SK-N-SH treated with all-trans-retinoic acid at 6 μM for 48 hours (cell line): Measurements from ENCODE around the gene MICALL2.

ENCODE experiments used
- ATAC-seq: fragments of 200-7000 bp; cut with Tn5 transposase; 3 replicates; pipeline ENCODE4 v1.9.1; 2020; ENCODE audit warnings: mild to moderate bottlenecking, moderate library complexity
- ARNTL ChIP-seq: fragments of 450-650 bp; formaldehyde crosslinking; IDR thresholded peaks from 2 replicates; pipeline ENCODE4 v1.5.0; 2020; ENCODE audit warnings: low read depth, mild to moderate bottlenecking, moderate library complexity, borderline replicate concordance
- BACH2 ChIP-seq: fragments of 250-450 bp; sonication (Bioruptor Pico); IDR thresholded peaks from 2 replicates; pipeline ENCODE4 v1.9.0; 2021; ENCODE audit warnings: mild to moderate bottlenecking, borderline replicate concordance
- CSDC2 ChIP-seq: fragments of 250-450 bp; sonication (Bioruptor Pico); IDR thresholded peaks from 2 replicates; pipeline ENCODE4 v1.5.0; 2020; ENCODE audit warnings: mild to moderate bottlenecking, moderate library complexity
- GLIS3 ChIP-seq: fragments of 250-450 bp; sonication (Bioruptor Pico); IDR thresholded peaks from 2 replicates; pipeline ENCODE4 v1.5.0; 2020; ENCODE audit warnings: mild to moderate bottlenecking, moderate library complexity
- ISL1 ChIP-seq: fragments of 250-450 bp; sonication (Bioruptor Pico); IDR thresholded peaks from 2 replicates; pipeline ENCODE4 v2.1.2; 2022; ENCODE audit warnings: mild to moderate bottlenecking, moderate library complexity
- OSR1 ChIP-seq: fragments of 250-450 bp; sonication (Bioruptor Pico); IDR thresholded peaks from 2 replicates; pipeline ENCODE4 v1.8.0; 2022; ENCODE audit warnings: moderate library complexity, mild to moderate bottlenecking, inconsistent platforms
- PPARA ChIP-seq: fragments of 250-450 bp; sonication (Bioruptor Pico); IDR thresholded peaks from 2 replicates; pipeline ENCODE4 v1.5.0; 2020; ENCODE audit warnings: mild to moderate bottlenecking, borderline replicate concordance
- RARB ChIP-seq: fragments of 250-450 bp; sonication (Bioruptor Pico); IDR thresholded peaks from 2 replicates; pipeline ENCODE4 v1.8.0; 2021; ENCODE audit warnings: mild to moderate bottlenecking, moderate library complexity
- SNAI2 ChIP-seq: fragments of 250-450 bp; sonication (Bioruptor Pico); IDR thresholded peaks from 2 replicates; pipeline ENCODE4 v1.5.0; 2020; ENCODE audit warnings: mild to moderate bottlenecking, moderate library complexity
- TCF4 ChIP-seq: fragments of 250-450 bp; sonication (Bioruptor Pico); IDR thresholded peaks from 2 replicates; pipeline ENCODE4 v1.8.0; 2021; ENCODE audit warnings: mild to moderate bottlenecking, moderate library complexity, borderline replicate concordance
- TOX ChIP-seq: fragments of 250-450 bp; sonication (Bioruptor Pico); IDR thresholded peaks from 2 replicates; pipeline ENCODE4 v1.8.0; 2021; ENCODE audit warnings: mild to moderate bottlenecking, moderate library complexity, borderline replicate concordance
- ZFP3 ChIP-seq: fragments of 250-450 bp; sonication (Bioruptor Pico); IDR thresholded peaks from 2 replicates; pipeline ENCODE4 v1.5.0; 2020; ENCODE audit warnings: mild to moderate bottlenecking, moderate library complexity
- ZFP30 ChIP-seq: fragments of 450-650 bp; formaldehyde crosslinking; IDR thresholded peaks from 2 replicates; pipeline ENCODE4 v1.5.0; 2022; ENCODE audit warnings: mild to moderate bottlenecking, moderate library complexity
- ZNF70 ChIP-seq: fragments of 450-650 bp; formaldehyde crosslinking; IDR thresholded peaks from 2 replicates; pipeline ENCODE4 v1.5.0; 2020; ENCODE audit warnings: mild to moderate bottlenecking, moderate library complexity
- ZNF8 ChIP-seq: fragments of 450-650 bp; formaldehyde crosslinking; IDR thresholded peaks from 2 replicates; pipeline ENCODE4 v1.5.0; 2020; ENCODE audit warnings: mild to moderate bottlenecking, moderate library complexity
- TF ChIP-seq, protein P1 (sequence below): fragments of 250-450 bp; sonication (Bioruptor Pico); IDR thresholded peaks from 2 replicates; pipeline ENCODE4 v1.5.0; 2020; ENCODE audit warnings: mild to moderate bottlenecking, moderate library complexity
- TF ChIP-seq, protein P2 (sequence below): fragments of 250-450 bp; sonication (Bioruptor Pico); IDR thresholded peaks from 2 replicates; pipeline ENCODE4 v1.5.1; 2020; ENCODE audit warnings: low read depth, mild to moderate bottlenecking, moderate library complexity
- TF ChIP-seq, protein P3 (sequence below): fragments of 250-450 bp; sonication (Bioruptor Pico); IDR thresholded peaks from 2 replicates; pipeline ENCODE4 v1.5.1; 2021; ENCODE audit warnings: mild to moderate bottlenecking, moderate library complexity
- TF ChIP-seq, protein P4 (sequence below): fragments of 250-450 bp; sonication (Bioruptor Pico); IDR thresholded peaks from 2 replicates; pipeline ENCODE4 v1.8.0; 2021; ENCODE audit warnings: low read depth, mild to moderate bottlenecking, moderate library complexity, borderline replicate concordance

Gene MICALL2

DNA sequence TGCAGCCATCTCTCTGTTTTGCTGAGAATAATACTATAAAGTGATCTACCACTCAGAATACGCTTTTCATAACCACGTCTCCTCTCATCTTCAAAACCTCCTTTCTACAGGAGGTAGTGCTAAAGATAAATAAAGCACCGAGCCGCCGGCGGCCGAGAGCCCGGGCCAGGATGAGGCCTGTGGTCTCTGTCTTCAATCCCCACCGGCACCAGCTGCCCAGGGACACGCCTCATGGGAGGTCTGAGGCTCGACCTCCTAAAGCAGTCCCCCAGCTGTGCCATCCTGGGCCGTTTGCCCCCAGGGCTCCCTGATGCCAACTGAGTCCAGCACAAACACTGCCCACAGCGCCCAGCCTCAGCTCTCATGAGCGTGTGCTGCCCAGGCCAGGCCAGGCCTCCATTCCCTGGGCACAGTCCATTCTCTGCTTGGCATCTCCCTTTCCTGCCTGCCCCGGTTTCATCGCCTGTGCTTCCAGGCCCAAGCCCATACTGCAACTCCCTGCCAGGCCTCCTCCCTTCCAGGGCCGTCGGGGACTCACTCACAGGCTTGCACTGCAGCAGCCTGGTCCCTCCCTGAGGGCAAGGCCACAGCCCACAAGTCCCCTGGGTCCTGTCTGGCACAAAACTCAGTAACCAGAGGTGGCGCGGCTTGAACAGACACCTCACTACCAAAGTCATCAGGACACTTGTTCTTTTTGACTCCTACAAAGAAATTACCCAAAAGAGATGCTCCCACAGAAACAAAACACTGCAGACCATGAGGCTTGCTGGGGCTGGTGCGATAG lies 42.4 kb upstream of the MICALL2 start:
- TF ChIP-seq, protein P1, sequence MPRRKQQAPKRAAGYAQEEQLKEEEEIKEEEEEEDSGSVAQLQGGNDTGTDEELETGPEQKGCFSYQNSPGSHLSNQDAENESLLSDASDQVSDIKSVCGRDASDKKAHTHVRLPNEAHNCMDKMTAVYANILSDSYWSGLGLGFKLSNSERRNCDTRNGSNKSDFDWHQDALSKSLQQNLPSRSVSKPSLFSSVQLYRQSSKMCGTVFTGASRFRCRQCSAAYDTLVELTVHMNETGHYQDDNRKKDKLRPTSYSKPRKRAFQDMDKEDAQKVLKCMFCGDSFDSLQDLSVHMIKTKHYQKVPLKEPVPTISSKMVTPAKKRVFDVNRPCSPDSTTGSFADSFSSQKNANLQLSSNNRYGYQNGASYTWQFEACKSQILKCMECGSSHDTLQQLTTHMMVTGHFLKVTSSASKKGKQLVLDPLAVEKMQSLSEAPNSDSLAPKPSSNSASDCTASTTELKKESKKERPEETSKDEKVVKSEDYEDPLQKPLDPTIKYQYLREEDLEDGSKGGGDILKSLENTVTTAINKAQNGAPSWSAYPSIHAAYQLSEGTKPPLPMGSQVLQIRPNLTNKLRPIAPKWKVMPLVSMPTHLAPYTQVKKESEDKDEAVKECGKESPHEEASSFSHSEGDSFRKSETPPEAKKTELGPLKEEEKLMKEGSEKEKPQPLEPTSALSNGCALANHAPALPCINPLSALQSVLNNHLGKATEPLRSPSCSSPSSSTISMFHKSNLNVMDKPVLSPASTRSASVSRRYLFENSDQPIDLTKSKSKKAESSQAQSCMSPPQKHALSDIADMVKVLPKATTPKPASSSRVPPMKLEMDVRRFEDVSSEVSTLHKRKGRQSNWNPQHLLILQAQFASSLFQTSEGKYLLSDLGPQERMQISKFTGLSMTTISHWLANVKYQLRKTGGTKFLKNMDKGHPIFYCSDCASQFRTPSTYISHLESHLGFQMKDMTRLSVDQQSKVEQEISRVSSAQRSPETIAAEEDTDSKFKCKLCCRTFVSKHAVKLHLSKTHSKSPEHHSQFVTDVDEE: no peak

DNA sequence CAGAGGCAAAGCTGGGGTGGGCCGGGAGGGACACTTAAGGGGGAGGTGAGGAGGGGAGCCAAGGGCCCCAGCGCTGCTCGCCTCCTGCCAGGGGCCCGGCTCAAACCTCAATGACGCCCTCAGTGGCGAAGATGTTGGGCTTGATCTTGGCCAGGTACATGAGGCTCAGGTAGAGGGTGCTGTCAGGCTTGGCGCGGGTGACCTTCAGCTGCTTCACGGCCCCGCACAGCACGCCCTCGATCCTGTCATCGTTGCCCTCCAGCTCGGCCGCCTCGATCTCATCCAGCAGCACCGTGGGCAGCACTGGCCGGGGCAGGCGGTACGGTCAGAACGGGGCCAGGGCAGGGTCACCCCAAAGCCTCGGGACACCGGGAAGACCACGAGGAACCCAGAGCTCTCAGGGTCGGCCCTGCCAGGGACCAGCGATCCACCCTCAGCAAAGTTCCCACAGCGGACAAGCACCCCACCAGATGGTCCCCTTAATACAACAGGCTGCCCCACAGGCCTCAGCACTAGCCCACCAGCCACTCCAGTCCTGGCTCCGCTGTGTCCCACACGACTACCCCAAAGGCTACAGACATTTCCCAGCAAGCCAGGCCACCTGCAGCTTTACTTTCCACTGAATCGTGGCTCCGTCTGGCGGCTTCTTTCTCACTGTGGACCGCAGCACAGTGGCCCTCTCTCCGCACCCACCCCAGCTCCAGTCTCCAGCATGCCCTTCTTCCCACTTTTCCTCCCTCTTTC lies 41.0 kb upstream of the MICALL2 start:
- ATAC-seq: no peak
- TF ChIP-seq, protein P2, sequence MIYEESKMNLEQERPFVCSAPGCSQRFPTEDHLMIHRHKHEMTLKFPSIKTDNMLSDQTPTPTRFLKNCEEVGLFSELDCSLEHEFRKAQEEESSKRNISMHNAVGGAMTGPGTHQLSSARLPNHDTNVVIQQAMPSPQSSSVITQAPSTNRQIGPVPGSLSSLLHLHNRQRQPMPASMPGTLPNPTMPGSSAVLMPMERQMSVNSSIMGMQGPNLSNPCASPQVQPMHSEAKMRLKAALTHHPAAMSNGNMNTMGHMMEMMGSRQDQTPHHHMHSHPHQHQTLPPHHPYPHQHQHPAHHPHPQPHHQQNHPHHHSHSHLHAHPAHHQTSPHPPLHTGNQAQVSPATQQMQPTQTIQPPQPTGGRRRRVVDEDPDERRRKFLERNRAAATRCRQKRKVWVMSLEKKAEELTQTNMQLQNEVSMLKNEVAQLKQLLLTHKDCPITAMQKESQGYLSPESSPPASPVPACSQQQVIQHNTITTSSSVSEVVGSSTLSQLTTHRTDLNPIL: no peak
- TF ChIP-seq PPARA (no peak), RARB (CRISPR knock-in tag) (no peak), CSDC2 (CRISPR knock-in tag) (no peak), ZFP3 (no peak), GLIS3 (CRISPR knock-in tag) (no peak), ZNF8 (CRISPR knock-in tag) (no peak), ISL1 (no peak)
- TF ChIP-seq, protein P3, sequence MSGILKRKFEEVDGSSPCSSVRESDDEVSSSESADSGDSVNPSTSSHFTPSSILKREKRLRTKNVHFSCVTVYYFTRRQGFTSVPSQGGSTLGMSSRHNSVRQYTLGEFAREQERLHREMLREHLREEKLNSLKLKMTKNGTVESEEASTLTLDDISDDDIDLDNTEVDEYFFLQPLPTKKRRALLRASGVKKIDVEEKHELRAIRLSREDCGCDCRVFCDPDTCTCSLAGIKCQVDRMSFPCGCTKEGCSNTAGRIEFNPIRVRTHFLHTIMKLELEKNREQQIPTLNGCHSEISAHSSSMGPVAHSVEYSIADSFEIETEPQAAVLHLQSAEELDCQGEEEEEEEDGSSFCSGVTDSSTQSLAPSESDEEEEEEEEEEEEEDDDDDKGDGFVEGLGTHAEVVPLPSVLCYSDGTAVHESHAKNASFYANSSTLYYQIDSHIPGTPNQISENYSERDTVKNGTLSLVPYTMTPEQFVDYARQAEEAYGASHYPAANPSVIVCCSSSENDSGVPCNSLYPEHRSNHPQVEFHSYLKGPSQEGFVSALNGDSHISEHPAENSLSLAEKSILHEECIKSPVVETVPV: no peak

More for the DNA sequence above, 42.4 kb upstream of the MICALL2 start:
- ATAC-seq: no peak

DNA sequence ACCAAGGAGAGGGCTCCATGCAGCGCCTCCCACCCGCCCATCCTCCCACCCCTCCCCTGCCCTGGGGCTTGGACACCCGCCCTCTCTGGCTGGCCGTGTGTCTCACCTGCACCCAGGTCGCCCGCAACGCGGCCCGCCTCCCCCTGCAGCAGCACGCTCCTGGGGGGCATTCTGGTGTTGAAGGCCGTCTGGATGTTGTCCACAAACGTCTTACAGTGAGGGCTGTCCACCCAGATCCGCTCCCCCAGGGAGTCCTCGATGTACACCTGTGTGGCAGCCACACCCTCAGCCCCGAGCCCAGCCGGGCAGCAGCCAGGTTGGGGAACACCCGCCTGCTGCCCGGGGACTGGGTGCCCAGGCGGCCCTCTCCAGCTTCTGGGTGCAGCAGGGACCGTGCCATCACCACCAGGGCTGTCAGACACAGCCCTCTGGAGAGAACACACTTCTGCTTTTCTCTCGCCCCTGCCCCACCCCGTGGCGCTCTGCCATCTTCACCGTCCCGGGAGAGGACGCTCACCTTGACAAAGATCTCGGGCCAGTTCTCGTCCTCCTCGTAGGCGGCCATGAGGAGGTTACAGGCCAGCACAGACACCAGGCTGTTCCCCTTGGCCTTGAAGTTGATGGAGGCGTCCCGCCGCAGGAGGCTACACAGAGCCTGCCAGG lies 40.2 kb upstream of the MICALL2 start:
- no peak for ATAC-seq
- TF ChIP-seq ARNTL (CRISPR knock-in tag) (no peak), OSR1 (CRISPR knock-in tag) (no peak), ISL1 (no peak), GLIS3 (CRISPR knock-in tag) (no peak), ZNF70 (no peak)
- TF ChIP-seq, protein P2: no peak

DNA sequence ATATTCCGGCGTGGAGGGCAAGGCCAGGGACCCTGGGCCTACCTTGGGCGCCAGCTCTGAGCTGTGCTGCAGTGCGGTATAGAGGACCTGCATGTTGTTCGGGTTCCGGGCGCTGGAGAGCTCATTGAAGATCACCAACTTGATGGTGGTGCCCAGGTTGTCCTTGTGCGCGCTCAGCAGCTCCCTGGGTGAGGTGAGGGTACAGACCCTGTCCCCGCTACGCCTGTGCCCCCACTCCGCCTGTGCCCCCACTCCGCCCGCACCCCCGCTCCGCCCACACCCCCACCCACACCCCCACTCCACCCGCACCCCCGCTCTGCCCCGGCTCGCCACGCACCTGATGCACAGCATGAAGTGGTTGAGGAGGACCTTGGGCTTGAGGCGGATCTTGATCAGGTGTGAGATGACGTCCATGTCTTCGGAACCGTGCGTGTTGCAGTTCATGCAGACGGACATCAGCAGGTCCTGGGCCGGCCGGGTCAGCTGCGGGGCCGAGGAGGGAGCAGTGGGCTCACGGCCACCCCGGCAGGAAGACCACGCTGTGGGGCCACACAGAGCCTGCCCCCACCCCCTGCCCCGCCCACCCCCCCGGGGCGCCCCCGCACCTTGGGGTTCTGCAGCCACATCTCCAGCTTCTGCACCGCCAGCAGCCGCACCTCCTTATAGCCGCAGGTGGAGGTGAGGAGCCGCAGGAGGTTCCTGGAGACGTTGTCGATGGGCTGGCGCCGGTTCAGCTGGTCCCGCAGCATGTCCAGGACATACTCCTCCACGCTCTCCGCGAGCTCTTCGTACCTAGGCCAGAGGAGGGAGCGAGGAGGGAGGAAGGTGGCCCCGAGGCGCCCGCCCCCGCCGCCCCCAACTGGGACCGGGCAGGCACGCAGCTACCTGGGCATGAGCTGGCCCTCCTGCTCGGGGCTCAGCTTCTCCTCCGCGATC lies 39.4 kb upstream of the MICALL2 start:
- TF ChIP-seq SNAI2 (CRISPR knock-in tag): no peak
- no peak for TF ChIP-seq OSR1 (CRISPR knock-in tag)
- no peak for TF ChIP-seq CSDC2 (CRISPR knock-in tag)
- TF ChIP-seq TOX (CRISPR knock-in tag): no peak
- TF ChIP-seq, protein P4, sequence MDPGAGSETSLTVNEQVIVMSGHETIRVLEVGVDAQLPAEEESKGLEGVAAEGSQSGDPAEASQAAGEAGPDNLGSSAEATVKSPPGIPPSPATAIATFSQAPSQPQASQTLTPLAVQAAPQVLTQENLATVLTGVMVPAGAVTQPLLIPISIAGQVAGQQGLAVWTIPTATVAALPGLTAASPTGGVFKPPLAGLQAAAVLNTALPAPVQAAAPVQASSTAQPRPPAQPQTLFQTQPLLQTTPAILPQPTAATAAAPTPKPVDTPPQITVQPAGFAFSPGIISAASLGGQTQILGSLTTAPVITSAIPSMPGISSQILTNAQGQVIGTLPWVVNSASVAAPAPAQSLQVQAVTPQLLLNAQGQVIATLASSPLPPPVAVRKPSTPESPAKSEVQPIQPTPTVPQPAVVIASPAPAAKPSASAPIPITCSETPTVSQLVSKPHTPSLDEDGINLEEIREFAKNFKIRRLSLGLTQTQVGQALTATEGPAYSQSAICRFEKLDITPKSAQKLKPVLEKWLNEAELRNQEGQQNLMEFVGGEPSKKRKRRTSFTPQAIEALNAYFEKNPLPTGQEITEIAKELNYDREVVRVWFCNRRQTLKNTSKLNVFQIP (CRISPR knock-in tag): no peak
- no peak for TF ChIP-seq GLIS3 (CRISPR knock-in tag)
- TF ChIP-seq, protein P1: no peak
- TF ChIP-seq ZFP30 (CRISPR knock-in tag): no peak
- no peak for TF ChIP-seq BACH2 (CRISPR knock-in tag)
- no peak for TF ChIP-seq RARB (CRISPR knock-in tag)
- TF ChIP-seq ARNTL (CRISPR knock-in tag): no peak
- no peak for TF ChIP-seq TCF4 (CRISPR knock-in tag)
- TF ChIP-seq ISL1: no peak

More for the DNA sequence above, 39.4 kb upstream of the MICALL2 start:
- ATAC-seq: no peak
